ENCODE measurements around the gene CADPS. TPM values are rescaled to one million over a fixed set of nuclear protein-coding genes. Genes with fewer than 3 reads are reported as not detected.

Gene CADPS
- polyA plus RNA-seq, 1 experiment, result not detected

- Histone ChIP-seq H3K36me3 (ENCODE audit: control insufficient read depth, insufficient read depth, low read length) (no peaks in the 10 kb centered on the region), H3K4me3 (ENCODE audit: low read depth, low read length) (no peak overlapping the region), H3K27me3 (ENCODE audit: control insufficient read depth, insufficient read depth, low read length) (no peaks in the 10 kb centered on the region)
- DNase-seq (ENCODE audit: low read depth), result no peak
- ChIA-PET CTCF (interaction anchor here (1.5 kb wide), 1 partner anchor 13 kb away, joined by 3 read pairs; no protein-coding TSS in a partner anchor), POLR2A (no interaction called here)
- no peak for TF ChIP-seq CTCF (IDR thresholded peaks at IDR 0.05; ENCODE audit: insufficient read depth, low read depth, low read length)
These were observed 59.2 kb downstream of the CADPS start for GRCh38 chr3:62815981-62816380.

- POLR2A ChIA-PET, result no interaction called here
- DNase-seq (ENCODE audit: low read depth), result no peak
- H3K4me3 ChIP-seq (ENCODE audit: low read depth, low read length), result no peak overlapping the region
- no peaks in the 10 kb centered on the region for H3K27me3 ChIP-seq (ENCODE audit: control insufficient read depth, insufficient read depth, low read length)
- no peak for TF ChIP-seq CTCF (IDR thresholded peaks at IDR 0.05; ENCODE audit: insufficient read depth, low read depth, low read length)
- CTCF ChIA-PET, result no interaction called here
- no peaks in the 10 kb centered on the region for H3K36me3 ChIP-seq (ENCODE audit: control insufficient read depth, insufficient read depth, low read length)
These were observed 62.6 kb downstream of the CADPS start for GRCh38 chr3:62812631-62813030.

- H3K27me3 ChIP-seq (ENCODE audit: control insufficient read depth, insufficient read depth, low read length), result no peaks in the 10 kb centered on the region
- CTCF ChIA-PET, result interaction anchor here (0.6 kb wide), 1 partner anchor 120 kb away, joined by 3 read pairs; no protein-coding TSS in a partner anchor
- no peak overlapping the region for H3K4me3 ChIP-seq (ENCODE audit: low read depth, low read length)
- TF ChIP-seq CTCF (IDR thresholded peaks at IDR 0.05; ENCODE audit: insufficient read depth, low read depth, low read length), result no peak
- POLR2A ChIA-PET, result no interaction called here
- DNase-seq (ENCODE audit: low read depth), result no peak
- no peaks in the 10 kb centered on the region for H3K36me3 ChIP-seq (ENCODE audit: control insufficient read depth, insufficient read depth, low read length)
These were observed 64.1 kb downstream of the CADPS start for GRCh38 chr3:62811119-62811518.

DNA sequence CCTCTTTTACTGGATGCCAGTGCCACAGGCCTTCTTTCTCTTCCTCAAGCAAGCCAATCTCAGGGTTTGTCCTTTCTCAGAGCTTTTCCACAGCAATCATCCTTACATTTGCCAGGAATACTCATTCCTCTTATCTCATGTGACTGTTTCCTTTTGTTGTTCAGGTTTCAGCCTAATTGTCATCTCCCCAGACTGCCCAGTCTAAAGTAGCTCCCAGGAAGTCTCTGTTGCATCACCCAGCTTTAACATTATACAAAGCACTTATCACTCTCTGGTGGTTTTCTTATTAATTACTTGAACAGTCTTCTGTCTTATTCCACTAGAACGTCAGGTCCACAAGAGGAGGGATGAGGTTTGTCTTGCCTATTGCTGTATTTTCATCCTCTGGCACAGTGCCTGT lies 65.8 kb downstream of the CADPS start:
- ChIA-PET CTCF (no interaction called here), POLR2A (no interaction called here)
- TF ChIP-seq CTCF (IDR thresholded peaks at IDR 0.05; ENCODE audit: insufficient read depth, low read depth, low read length), result no peak
- Histone ChIP-seq H3K4me3 (ENCODE audit: low read depth, low read length) (no peak overlapping the region), H3K27me3 (ENCODE audit: control insufficient read depth, insufficient read depth, low read length) (no peaks in the 10 kb centered on the region), H3K36me3 (ENCODE audit: control insufficient read depth, insufficient read depth, low read length) (no peaks in the 10 kb centered on the region)
- DNase-seq (ENCODE audit: low read depth), result no peak

DNA sequence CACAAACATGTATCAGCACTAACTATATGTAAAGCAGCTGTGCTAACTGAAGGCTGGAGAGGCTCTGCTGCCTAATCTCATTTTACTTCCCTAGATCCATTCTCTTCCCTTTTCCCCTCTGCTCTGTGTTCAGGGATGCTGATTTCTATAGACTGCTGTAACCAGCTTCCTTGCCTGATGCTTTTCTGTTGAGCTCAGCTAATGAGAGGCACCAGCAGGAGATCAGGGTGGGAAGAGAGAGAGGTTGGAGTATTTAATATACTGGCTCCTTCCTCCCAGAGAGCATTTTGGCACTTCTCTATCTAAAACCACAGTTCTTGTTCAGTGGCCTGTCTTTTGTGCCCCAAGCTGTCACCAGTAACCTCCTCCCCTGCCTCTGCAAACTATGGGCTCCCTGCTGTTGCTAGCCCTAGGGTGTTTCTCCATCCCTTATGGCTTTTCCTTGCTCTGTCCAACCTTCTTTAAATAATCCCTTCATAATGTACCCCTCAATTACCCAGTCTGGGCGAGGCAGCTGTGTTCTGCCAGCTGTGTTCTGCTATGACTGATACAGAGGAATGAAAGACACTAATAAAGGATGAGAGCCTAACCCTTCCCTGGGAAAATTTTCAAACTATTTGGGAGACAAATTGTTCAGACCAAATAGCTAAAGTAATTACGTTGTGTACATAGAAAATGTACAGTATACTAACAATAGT lies 69.5 kb downstream of the CADPS start:
- H3K27me3 ChIP-seq (ENCODE audit: control insufficient read depth, insufficient read depth, low read length), result no peaks in the 10 kb centered on the region
- no peak overlapping the region for H3K4me3 ChIP-seq (ENCODE audit: low read depth, low read length)
- ChIA-PET CTCF (no interaction called here), POLR2A (interaction anchor here (0.6 kb wide), 1 partner anchor 238 kb away, joined by 19 read pairs; no protein-coding TSS in a partner anchor)
- DNase-seq (ENCODE audit: low read depth), result no peak
- no peaks in the 10 kb centered on the region for H3K36me3 ChIP-seq (ENCODE audit: control insufficient read depth, insufficient read depth, low read length)
- no peak for TF ChIP-seq CTCF (IDR thresholded peaks at IDR 0.05; ENCODE audit: insufficient read depth, low read depth, low read length)
